Omental fat pad (tissue), 4 donors: Measurements from ENCODE around the gene AMPD3. TPM values are rescaled to one million over a fixed set of nuclear protein-coding genes. Genes with fewer than 3 reads are reported as not detected.

ENCODE experiments used
- ATAC-seq: fragments of 150-250 bp; one replicate; pipeline ENCODE4 v1.9.1; 2016; ENCODE audit warnings: mild to moderate bottlenecking, moderate library complexity; ENCODE audit not compliant: low FRiP score
- DNase-seq: peaks from one replicate; pipeline ENCODE4 v3.0.0-alpha.2; 2019; ENCODE audit warnings: low spot score
- CTCF ChIP-seq, 3 donors: fragments of 450-650 bp; IDR thresholded peaks; one replicate each; pipeline ENCODE4 v1.5.1; 2016 to 2017; ENCODE audit warnings: antibody characterized with exemption in 3 of 3, mild to moderate bottlenecking in 3 of 3, moderate library complexity in 2 of 3
- total RNA-seq, 4 donors: library from RNA; depleted of rRNA; stranded (reverse); fragments of >200 nt; gene quantifications; one replicate each; pipeline ENCODE4 v1.1.0, GENCODE V29; 2016

The AMPD3 gene
- total RNA-seq, 4 donors from 2014 or later = 4.4 to 43.3 (median 9.9) TPM

DNA sequence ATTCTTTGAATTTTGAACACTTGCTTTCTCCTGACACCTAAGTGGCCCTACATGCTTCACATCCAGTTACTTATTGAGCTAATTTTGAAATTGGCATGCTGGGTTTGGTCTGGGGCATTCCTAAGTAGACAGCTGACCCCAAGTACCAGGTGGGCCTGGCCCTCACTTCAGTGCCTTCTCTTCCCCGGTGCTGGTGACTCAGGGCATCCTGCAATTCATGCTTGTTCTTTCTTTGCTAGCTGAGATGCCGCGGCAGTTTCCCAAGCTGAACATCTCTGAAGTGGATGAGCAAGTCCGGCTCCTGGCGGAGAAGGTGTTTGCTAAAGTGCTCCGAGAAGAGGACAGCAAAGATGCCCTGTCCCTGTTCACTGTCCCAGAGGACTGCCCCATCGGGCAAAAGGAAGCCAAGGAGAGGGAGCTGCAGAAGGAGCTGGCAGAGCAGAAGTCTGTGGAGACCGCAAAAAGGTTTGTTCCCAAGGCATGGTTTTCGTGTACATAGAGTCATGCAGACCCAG, 6.3 kb downstream of the AMPD3 start:
- TF ChIP-seq CTCF (IDR thresholded peaks at IDR 0.05) = no peak
- ATAC-seq = no peak
- no peak for DNase-seq

- no peak for TF ChIP-seq CTCF (IDR thresholded peaks at IDR 0.05)
- ATAC-seq (no peak), DNase-seq (no peak)
Observed at GRCh38 chr11:10462746-10463300, 7.8 kb downstream of the AMPD3 start.

DNA sequence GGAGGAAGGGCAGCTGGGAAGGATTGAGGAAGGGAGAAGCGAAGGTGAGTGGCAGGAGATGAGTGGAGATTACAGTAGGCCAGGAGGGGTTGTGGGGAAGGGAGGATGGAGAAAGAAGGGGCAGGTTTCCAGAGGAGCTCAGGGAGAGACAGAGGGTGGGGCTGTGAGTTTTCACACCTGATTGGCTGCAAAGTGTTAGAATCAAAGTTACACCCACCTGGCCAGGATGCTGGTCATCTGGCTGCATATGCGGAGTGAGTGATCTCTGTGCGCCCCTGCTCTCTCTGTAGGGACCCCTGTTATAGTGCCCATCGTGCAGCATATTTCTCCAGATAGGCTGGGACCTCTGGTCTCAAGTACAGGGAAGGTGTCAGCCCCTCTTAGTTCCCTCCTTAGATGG, 18.3 kb downstream of the AMPD3 start:
- ATAC-seq = no peak
- TF ChIP-seq CTCF (IDR thresholded peaks at IDR 0.05) = no peak

DNA sequence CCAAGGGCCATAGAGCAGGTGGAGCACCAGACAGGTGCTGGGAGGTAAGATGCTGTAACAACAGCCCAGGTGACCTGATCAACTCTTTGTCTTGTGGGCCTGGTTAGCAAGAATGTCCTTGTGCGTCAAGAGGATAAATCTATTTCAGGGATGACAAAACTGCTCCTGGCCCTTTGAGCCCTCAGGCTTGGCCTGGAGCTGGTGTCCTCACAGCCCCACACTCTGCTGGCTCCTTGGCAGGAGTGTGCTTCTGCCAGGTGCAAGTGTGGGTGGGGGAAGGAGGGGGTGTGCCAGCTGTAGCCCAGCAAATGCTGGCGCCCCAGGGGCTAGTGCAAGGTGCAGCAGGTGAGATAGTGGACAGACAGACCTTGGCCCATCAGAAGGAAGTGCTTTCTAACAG, 19.5 kb downstream of the AMPD3 start:
- no peak for ATAC-seq
- TF ChIP-seq CTCF (IDR thresholded peaks at IDR 0.05) = no peak
- no peak for DNase-seq

More for the DNA sequence above, 18.3 kb downstream of the AMPD3 start:
- no peak for DNase-seq

GRCh38 chr11:10476342-10476741, 21.3 kb downstream of the AMPD3 start:
- ATAC-seq (no peak), DNase-seq (no peak)
- no peak for TF ChIP-seq CTCF (IDR thresholded peaks at IDR 0.05)

- peak; percentile 14 for DNase-seq
- ATAC-seq = no peak
Observed at GRCh38 chr11:10476927-10477689, 22.0 kb downstream of the AMPD3 start.

More at GRCh38 chr11:10476927-10477689, 22.0 kb downstream of the AMPD3 start:
- no peak for TF ChIP-seq CTCF (IDR thresholded peaks at IDR 0.05)
